Measurements from ENCODE around the gene PCDHA8.
"Not testable (repeated sequence)": the region's sequence is repeated elsewhere in the genome, so short reads cannot be mapped to it uniquely, and the experiment has no call there.

GRCh38 chr5:140834439-140835008 is 6.5 kb upstream of the PCDHA8 start:
- TF ChIP-seq, protein P1, sequence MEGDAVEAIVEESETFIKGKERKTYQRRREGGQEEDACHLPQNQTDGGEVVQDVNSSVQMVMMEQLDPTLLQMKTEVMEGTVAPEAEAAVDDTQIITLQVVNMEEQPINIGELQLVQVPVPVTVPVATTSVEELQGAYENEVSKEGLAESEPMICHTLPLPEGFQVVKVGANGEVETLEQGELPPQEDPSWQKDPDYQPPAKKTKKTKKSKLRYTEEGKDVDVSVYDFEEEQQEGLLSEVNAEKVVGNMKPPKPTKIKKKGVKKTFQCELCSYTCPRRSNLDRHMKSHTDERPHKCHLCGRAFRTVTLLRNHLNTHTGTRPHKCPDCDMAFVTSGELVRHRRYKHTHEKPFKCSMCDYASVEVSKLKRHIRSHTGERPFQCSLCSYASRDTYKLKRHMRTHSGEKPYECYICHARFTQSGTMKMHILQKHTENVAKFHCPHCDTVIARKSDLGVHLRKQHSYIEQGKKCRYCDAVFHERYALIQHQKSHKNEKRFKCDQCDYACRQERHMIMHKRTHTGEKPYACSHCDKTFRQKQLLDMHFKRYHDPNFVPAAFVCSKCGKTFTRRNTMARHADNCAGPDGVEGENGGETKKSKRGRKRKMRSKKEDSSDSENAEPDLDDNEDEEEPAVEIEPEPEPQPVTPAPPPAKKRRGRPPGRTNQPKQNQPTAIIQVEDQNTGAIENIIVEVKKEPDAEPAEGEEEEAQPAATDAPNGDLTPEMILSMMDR (IDR thresholded peaks at IDR 0.05; ENCODE audit: control extremely low read depth in 1 of 3, insufficient read depth in 1 of 3, low read depth in 1 of 3, low read length in 3 of 3): not testable (repeated sequence)
- not testable (repeated sequence) for TF ChIP-seq EP300 (IDR thresholded peaks at IDR 0.05; ENCODE audit: borderline replicate concordance in 1 of 2, low read depth in 2 of 2, low read length in 2 of 2); POLR2A (IDR thresholded peaks at IDR 0.05; ENCODE audit: control extremely low read depth in 1 of 2, low read depth in 2 of 2, low read length in 2 of 2); RFX5 (IDR thresholded peaks at IDR 0.05; ENCODE audit: borderline replicate concordance, low read depth, low read length); USF2 (IDR thresholded peaks at IDR 0.05; ENCODE audit: low read length); SIX5 (IDR thresholded peaks at IDR 0.05; ENCODE audit: low read depth, low read length); CREB1 (IDR thresholded peaks at IDR 0.05)
